Measurements from ENCODE around the gene ADPGK. TPM values are rescaled to one million over a fixed set of nuclear protein-coding genes. Genes with fewer than 3 reads are reported as not detected.

Gene ADPGK
- total and polyA plus RNA-seq, 12 donors, result 27.7 to 97.1 (median 46.5) TPM

DNA sequence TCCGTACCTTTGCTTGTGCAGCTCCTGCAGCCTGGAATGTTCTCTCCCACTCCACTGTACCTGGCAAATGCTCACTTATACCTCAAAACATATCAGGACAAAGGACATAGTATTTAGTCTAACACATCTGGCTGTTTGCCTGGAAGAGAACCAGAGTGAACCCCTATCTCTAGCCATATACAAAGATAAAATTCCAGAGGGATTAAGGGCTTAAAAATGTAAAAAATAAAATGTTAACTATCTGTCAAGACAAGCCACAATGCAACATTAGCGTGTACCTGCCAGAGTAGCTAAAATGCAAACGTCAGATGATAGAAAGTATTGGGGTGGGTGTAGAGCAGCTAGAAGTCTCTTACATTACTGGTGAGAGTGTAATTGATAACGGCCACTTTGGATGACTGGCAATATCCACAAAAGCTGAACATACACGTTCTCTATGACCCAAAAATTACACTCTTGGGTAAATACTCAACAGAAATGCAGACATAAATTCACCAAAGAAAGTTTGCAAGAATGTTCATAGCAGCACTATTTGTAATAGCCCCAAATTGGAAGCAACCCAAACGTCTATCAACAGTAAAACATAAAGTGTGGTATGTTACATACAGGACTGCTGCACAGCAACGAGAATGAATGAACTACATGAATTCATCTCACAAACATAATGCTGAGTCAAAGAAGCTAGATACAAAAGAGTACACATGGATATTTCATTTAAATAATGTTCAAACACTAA, 18.2 kb upstream of the ADPGK start:
- Histone ChIP-seq H3K27me3 (no peaks in the 10 kb centered on the region), H3K27ac (no peak overlapping the region), H3K36me3 (replicated peaks in 1 of 2) (no peaks in the 10 kb centered on the region), H3K4me1 (replicated peaks in 1 of 2) (no peaks in the 10 kb centered on the region), H3K9me3 (replicated peaks in 1 of 3) (no peaks in the 10 kb centered on the region), H3K4me3 (no peak overlapping the region)
- TF ChIP-seq, protein P1, sequence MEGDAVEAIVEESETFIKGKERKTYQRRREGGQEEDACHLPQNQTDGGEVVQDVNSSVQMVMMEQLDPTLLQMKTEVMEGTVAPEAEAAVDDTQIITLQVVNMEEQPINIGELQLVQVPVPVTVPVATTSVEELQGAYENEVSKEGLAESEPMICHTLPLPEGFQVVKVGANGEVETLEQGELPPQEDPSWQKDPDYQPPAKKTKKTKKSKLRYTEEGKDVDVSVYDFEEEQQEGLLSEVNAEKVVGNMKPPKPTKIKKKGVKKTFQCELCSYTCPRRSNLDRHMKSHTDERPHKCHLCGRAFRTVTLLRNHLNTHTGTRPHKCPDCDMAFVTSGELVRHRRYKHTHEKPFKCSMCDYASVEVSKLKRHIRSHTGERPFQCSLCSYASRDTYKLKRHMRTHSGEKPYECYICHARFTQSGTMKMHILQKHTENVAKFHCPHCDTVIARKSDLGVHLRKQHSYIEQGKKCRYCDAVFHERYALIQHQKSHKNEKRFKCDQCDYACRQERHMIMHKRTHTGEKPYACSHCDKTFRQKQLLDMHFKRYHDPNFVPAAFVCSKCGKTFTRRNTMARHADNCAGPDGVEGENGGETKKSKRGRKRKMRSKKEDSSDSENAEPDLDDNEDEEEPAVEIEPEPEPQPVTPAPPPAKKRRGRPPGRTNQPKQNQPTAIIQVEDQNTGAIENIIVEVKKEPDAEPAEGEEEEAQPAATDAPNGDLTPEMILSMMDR (IDR thresholded peaks at IDR 0.05), result no peak
- TF ChIP-seq POLR2A (IDR thresholded peaks at IDR 0.05), result no peak
- no peak for DNase-seq
- 59 to 69% (median 63%) methylated on average over 7 of the region's 7 CpGs for WGBS, 4 donors
- intact Hi-C loops (cut with DNase I), result no loop called here

DNA sequence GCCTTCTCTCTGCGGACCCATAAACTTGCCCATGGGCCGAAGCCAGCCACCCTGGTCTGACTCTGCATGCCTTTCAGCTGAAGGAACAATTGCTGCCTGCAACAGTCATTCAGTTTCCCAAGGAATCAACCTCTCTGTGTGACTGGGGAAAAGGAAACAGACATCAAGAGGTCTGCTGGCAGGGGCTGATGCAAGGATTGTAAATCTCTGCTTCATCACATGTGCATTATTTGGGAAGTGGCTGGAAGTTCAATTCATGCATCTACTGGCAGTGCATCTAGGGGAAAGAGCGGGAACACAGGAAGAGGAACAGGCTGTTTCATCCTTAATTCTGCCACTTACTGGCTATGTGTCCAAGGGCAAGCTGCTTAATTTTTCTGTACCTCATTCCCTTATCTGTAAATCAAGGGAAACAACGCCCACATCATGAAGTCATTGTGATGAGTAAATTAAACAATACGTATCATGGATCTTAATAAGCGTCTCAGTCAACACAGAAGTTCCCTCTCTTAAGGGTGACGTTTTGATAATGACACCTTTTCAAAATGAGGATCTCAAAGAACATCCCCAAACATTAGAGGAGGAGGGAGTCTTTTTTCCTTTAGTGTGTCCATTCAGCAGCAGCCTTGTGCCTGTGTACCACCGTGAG, 17.4 kb upstream of the ADPGK start:
- Histone ChIP-seq H3K9me3 (replicated peaks in 1 of 3) (no peaks in the 10 kb centered on the region), H3K4me1 (replicated peaks in 1 of 2) (peaks cover 4 to 5% of the 10 kb centered on the region in 2 donors), H3K27me3 (no peaks in the 10 kb centered on the region), H3K27ac (no peak overlapping the region), H3K36me3 (replicated peaks in 1 of 2) (no peaks in the 10 kb centered on the region), H3K4me3 (no peak overlapping the region)
- TF ChIP-seq, protein P1 (IDR thresholded peaks at IDR 0.05), result no peak
- TF ChIP-seq POLR2A (IDR thresholded peaks at IDR 0.05), result no peak
- DNase-seq, result no peak
- intact Hi-C loops (cut with DNase I), result no loop called here
- 63 to 69% (median 68%) methylated on average over 8 of the region's 8 CpGs for WGBS, 4 donors

DNA sequence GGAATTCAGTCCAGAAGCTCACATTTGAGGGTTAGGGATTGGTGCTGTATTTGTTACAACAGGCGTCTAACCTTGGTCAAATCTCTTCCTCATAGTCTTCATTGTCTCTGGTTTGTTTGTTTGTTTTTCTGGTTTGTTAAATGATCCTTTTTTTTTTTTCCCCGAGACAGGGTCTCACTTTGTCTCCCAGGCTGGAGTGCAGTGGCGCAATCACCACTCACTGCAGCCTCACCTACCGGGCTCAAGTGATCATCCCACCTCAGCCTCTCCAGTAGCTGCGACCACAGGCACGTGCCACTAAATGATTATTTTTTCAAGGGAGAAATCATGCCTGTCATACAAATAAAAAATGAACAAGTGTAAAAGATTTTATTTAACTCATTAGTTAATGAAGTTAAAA, 14.3 kb upstream of the ADPGK start:
- Histone ChIP-seq H3K4me1 (replicated peaks in 1 of 2) (peaks cover 4 to 5% of the 10 kb centered on the region in 2 donors), H3K9me3 (replicated peaks in 1 of 3) (no peaks in the 10 kb centered on the region), H3K27me3 (no peaks in the 10 kb centered on the region), H3K27ac (no peak overlapping the region), H3K36me3 (replicated peaks in 1 of 2) (no peaks in the 10 kb centered on the region), H3K4me3 (peak overlapping the region in 1 of 4 donors; percentile 70)
- intact Hi-C loops (cut with DNase I), result loop anchor here (5.0 to 10.0 kb wide), 2 partner anchors 257 to 284 kb away; partner anchors contain the start of gene NEO1 (in 1 of the 2)
- TF ChIP-seq, protein P1 (IDR thresholded peaks at IDR 0.05), result no peak
- TF ChIP-seq POLR2A (IDR thresholded peaks at IDR 0.05), result no peak
- WGBS, 4 donors, result 77 to 83% (median 82%) methylated on average over 6 of the region's 6 CpGs
- DNase-seq, result no peak

DNA sequence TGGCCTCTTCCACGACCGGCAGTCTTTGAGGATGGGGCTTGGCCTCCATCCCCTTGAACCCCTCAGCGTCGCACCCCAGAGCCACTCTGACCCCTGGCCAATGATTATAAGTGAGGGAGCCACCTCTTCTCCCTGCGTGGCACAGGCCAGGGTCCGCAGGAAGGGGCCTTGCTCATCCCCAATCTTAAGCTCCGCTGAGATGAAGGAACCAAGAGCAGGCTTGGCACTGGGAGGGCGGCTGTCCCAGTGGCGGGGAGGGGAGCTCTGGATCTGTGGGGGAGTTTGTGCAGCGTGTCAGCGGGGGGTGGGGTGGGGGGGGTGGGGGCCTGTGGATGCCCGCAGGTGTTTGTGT, 13.8 kb upstream of the ADPGK start:
- Histone ChIP-seq H3K4me3 (peak overlapping the region in 2 of 4 donors; percentile 31 to 70), H3K27ac (no peak overlapping the region), H3K9me3 (replicated peaks in 1 of 3) (no peaks in the 10 kb centered on the region), H3K36me3 (replicated peaks in 1 of 2) (no peaks in the 10 kb centered on the region), H3K27me3 (no peaks in the 10 kb centered on the region), H3K4me1 (replicated peaks in 1 of 2) (peaks cover 4 to 5% of the 10 kb centered on the region in 2 donors)
- DNase-seq, result no peak
- TF ChIP-seq POLR2A (IDR thresholded peaks at IDR 0.05), result no peak
- TF ChIP-seq, protein P1 (IDR thresholded peaks at IDR 0.05), result no peak
- 19 to 32% (median 22%) methylated on average over 11 to 12 of the region's 12 CpGs for WGBS, 4 donors
- intact Hi-C loops (cut with DNase I), result loop anchor here (5.0 to 10.0 kb wide), 2 partner anchors 257 to 285 kb away; partner anchors contain the start of gene NEO1 (in 1 of the 2)
